Calu3 (cell line): Measurements from ENCODE around the gene BRICD5. TPM values are rescaled to one million over a fixed set of nuclear protein-coding genes. Genes with fewer than 3 reads are reported as not detected.

Experiments
- BruUV-seq: library from RNA; stranded (reverse); fragments of 400-500 nt; replicated peaks from 2 replicates; lab custom pipeline; 2021; lab: Mats Ljungman, UMichigan
- CTCF ChIA-PET: fragments of 300-600 bp; sonication (Branson Sonifier 250); formaldehyde crosslinking; loops from one replicate; lab custom pipeline; 2022; ENCODE audit warnings: antibody characterized with exemption; lab: Charles Lee
- DNase-seq: peaks from one replicate; pipeline ENCODE4 v3.0.0; 2022
- H3K27ac Mint-ChIP-seq: one replicate; pipeline ENCODE4 v1.8.0; 2022; ENCODE audit warnings: mixed read lengths; ENCODE audit not compliant: unreplicated experiment
- H3K27me3 Mint-ChIP-seq: one replicate; pipeline ENCODE4 v1.8.0; 2022; ENCODE audit warnings: mixed read lengths; ENCODE audit not compliant: unreplicated experiment
- H3K36me3 Mint-ChIP-seq: one replicate; pipeline ENCODE4 v1.8.0; 2022; ENCODE audit warnings: mild to moderate bottlenecking, moderate library complexity, mixed read lengths; ENCODE audit not compliant: insufficient read depth, unreplicated experiment
- H3K4me1 Mint-ChIP-seq: one replicate; pipeline ENCODE4 v1.8.0; 2022; ENCODE audit warnings: mild to moderate bottlenecking, low read depth, mixed read lengths; ENCODE audit not compliant: unreplicated experiment
- H3K4me3 Mint-ChIP-seq: one replicate; pipeline ENCODE4 v1.8.0; 2022; ENCODE audit warnings: mild to moderate bottlenecking, low read depth, moderate library complexity, mixed read lengths; ENCODE audit not compliant: unreplicated experiment
- H3K9me3 Mint-ChIP-seq: one replicate; pipeline ENCODE4 v1.8.0; 2022; ENCODE audit warnings: low read depth, mixed read lengths; ENCODE audit not compliant: unreplicated experiment
- intact Hi-C: fragments of 100-400 bp; cut with micrococcal nuclease; formaldehyde crosslinking; loops from one replicate; pipeline ENCODE4 v1.10.0; 2022; ENCODE audit not compliant: unreplicated experiment
- total RNA-seq: library from RNA; stranded (reverse); gene quantifications from 2 replicates; pipeline ENCODE4 v1.2.3, GENCODE V29; 2022
- TF ChIP-seq, protein P1 (sequence below): fragments of 200-600 bp; IDR thresholded peaks from one replicate; pipeline ENCODE4 v1.8.0; 2022; ENCODE audit warnings: antibody characterized with exemption; ENCODE audit not compliant: unreplicated experiment

Gene BRICD5
- total RNA-seq, 1 experiment from 2014 or later = 17.3 TPM

DNA sequence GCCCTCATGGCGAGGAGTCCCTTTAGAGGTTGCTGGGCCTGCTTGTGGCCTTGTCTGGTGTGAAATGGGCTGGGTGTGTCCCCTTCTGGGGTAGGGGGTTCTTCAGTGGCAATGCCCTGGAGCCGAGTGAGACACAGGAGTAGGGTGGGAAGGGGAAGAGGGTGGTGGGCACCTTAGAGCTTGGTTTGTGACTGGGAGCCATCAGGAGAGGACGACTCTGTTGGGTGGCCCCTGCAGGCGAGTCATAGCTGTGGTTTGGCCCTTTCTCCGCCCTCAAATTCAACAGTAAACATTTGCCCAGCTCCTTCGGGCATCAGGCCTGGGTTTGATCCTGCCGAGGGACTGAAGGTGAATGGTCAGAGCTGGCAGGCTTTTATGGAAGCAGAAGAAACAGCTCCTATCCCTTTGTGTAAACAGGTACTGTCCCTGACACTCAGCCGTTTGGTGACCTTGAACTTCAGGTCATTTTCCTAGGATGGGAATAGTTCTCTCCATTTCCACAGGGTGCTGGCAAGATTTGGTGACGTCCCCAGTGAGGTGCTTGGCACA lies 15.7 kb upstream of the BRICD5 start:
- intact Hi-C loops = no loop called here

DNA sequence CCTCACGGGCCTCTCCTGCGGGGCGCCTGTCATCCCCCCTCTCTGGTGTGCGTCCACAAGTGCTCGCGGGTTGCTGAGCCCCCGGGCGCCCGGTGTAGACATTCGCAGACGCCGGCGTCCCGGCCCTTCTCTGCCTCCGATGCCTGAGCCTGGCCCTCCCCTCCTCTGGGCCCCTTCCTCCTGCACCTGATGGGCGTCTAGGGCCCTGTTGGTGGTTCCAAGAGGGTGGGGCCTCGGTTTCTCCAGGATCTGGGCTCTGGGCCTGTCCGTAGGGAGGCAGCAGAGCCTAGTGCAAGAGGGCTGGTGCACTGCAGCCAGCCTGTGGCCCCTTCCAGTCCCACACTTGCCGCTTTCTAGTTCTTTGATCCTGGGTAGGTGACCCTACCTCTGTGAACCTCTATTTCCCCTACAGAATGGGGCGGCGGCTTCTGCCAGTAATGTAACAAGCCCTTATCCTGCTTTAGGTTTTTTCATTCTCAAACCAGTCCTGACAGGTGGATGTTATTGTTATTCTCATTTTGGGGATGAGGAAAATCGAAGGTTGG lies 13.4 kb upstream of the BRICD5 start:
- CTCF ChIA-PET = no interaction called here
- H3K9me3 Mint-ChIP-seq = no peaks in the 10 kb centered on the region
- DNase-seq = peak; percentile 54
- H3K27me3 Mint-ChIP-seq = no peaks in the 10 kb centered on the region
- peaks cover 57% of the 10 kb centered on the region for H3K36me3 Mint-ChIP-seq
- H3K27ac Mint-ChIP-seq = peak overlapping the region; percentile 85
- H3K4me1 Mint-ChIP-seq = peaks cover 9% of the 10 kb centered on the region
- BruUV-seq = TSS peak; percentile 66
- TF ChIP-seq, protein P1, sequence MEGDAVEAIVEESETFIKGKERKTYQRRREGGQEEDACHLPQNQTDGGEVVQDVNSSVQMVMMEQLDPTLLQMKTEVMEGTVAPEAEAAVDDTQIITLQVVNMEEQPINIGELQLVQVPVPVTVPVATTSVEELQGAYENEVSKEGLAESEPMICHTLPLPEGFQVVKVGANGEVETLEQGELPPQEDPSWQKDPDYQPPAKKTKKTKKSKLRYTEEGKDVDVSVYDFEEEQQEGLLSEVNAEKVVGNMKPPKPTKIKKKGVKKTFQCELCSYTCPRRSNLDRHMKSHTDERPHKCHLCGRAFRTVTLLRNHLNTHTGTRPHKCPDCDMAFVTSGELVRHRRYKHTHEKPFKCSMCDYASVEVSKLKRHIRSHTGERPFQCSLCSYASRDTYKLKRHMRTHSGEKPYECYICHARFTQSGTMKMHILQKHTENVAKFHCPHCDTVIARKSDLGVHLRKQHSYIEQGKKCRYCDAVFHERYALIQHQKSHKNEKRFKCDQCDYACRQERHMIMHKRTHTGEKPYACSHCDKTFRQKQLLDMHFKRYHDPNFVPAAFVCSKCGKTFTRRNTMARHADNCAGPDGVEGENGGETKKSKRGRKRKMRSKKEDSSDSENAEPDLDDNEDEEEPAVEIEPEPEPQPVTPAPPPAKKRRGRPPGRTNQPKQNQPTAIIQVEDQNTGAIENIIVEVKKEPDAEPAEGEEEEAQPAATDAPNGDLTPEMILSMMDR = no peak
- peak overlapping the region; percentile 86 for H3K4me3 Mint-ChIP-seq
- intact Hi-C loops = no loop called here

More for the DNA sequence above, 15.7 kb upstream of the BRICD5 start:
- Mint-ChIP-seq H3K36me3 (peaks cover 68% of the 10 kb centered on the region), H3K9me3 (no peaks in the 10 kb centered on the region), H3K27ac (no peak overlapping the region), H3K27me3 (no peaks in the 10 kb centered on the region), H3K4me1 (peaks cover 9% of the 10 kb centered on the region), H3K4me3 (no peak overlapping the region)
- BruUV-seq = no TSS peak
- TF ChIP-seq, protein P1 = no peak
- CTCF ChIA-PET = interaction anchor here (0.7 to 1.0 kb wide), 3 partner anchors 25 to 231 kb away, joined by 3 to 8 read pairs (median 5); partner anchors contain the start of genes ECI1 and TRAF7
- no peak for DNase-seq

DNA sequence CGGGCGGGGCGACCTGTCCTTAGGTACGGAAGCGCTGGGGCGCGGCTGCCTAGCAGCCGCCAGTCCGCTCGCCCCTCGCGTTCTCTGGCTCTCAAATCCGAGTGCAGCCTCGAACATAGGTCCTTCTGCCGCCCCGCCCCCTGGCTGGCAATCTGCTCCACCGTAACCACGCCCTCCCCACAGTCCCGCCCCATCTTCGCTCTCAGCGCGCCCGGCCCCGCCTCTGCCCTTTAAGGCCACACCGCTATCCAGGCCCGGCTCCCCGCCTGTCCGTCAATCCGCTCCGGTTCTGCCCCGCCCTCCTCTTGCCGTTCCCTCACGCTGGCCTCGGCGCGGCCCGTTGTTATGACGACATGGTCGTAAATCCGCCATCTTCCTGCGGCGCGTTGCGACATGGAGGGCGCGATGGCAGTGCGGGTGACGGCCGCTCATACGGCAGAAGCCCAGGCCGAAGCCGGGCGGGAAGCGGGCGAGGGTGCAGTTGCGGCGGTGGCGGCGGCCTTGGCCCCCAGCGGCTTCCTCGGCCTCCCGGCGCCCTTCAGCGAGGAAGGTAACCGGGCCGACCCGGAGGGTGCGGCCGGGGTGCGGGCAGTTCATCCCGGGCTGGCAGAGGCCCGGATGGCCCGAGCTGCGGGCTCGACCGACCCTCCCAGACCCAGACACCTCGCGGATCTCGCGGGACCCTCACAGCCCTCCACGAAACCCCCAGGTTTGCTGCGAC lies 12.7 kb upstream of the BRICD5 start, which contains the start of gene E4F1:
Gene E4F1 (plus strand): TSS at position 371 of the 721 bp plus-strand sequence. CDS start 23 bp downstream, at position 394.
- Mint-ChIP-seq H3K36me3 (peaks cover 56% of the 10 kb centered on the region), H3K4me1 (peaks cover 9% of the 10 kb centered on the region), H3K27me3 (no peaks in the 10 kb centered on the region), H3K4me3 (peak within 1 kb of the TSS; percentile 86), H3K9me3 (no peaks in the 10 kb centered on the region), H3K27ac (peak within 1 kb of the TSS; percentile 85)
- no TSS peak for BruUV-seq
- CTCF ChIA-PET = no interaction called here
- TF ChIP-seq, protein P1 = no peak
- intact Hi-C loops = no loop called here
- peak; percentile 100 for DNase-seq

DNA sequence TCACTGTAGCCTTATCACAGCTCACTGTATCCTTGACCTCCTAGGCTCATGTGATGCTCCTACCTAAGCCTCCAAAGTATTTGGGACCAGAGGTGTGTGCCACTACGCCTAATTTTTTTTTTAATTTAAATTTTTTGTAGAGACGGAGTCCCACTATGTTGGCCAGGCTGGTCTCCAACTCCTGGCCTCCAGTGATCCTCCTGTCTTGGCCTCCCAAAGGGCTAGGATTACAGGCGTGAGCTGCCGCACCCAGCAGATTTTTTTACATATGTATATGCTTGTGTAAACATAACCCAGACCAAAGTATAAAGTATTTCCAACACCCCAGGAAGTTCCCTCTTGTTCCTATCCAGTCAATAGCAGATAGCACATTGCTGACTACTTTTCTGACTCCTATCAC lies 5.7 kb upstream of the BRICD5 start:
- BruUV-seq = no TSS peak
- H3K36me3 Mint-ChIP-seq = peaks cover 56% of the 10 kb centered on the region
- H3K4me3 Mint-ChIP-seq = peak overlapping the region; percentile 78
- no peak overlapping the region for H3K27ac Mint-ChIP-seq
- no peak for DNase-seq
- H3K27me3 Mint-ChIP-seq = no peaks in the 10 kb centered on the region
- CTCF ChIA-PET = no interaction called here
- H3K9me3 Mint-ChIP-seq = no peaks in the 10 kb centered on the region
- TF ChIP-seq, protein P1 = no peak
- intact Hi-C loops = no loop called here
- peaks cover 22% of the 10 kb centered on the region for H3K4me1 Mint-ChIP-seq
